Ishikawa (cell line): Measurements from ENCODE around the gene MRPL57.

Experiments
- CEBPB ChIP-seq: IDR thresholded peaks from 2 replicates; pipeline ENCODE4 v1.6.1; 2012
- EP300 ChIP-seq: IDR thresholded peaks from 2 replicates; pipeline ENCODE4 v1.6.1; 2012; ENCODE audit warnings: borderline replicate concordance
- MAX ChIP-seq: IDR thresholded peaks from 2 replicates; pipeline ENCODE4 v1.6.1; 2012
- REST ChIP-seq: IDR thresholded peaks from 2 replicates; pipeline ENCODE4 v1.6.1; 2012; ENCODE audit warnings: low read depth, mild to moderate bottlenecking

GRCh38 chr13:21139374-21139773 lies 37.1 kb upstream of the MRPL57 start:
- no peak for TF ChIP-seq REST
- no peak for TF ChIP-seq MAX
- TF ChIP-seq CEBPB = no peak
- TF ChIP-seq EP300 = no peak
